Peyer's patch (tissue), 4 donors: ENCODE results near the gene GPR132.

ENCODE experiments used
- POLR2A ChIP-seq, 2 donors: fragments of 450-650 bp; IDR thresholded peaks; one replicate each; pipeline ENCODE4 v1.5.1; 2017; ENCODE audit warnings: antibody characterized with exemption in 2 of 2, mild to moderate bottlenecking in 2 of 2, moderate library complexity in 2 of 2
- TF ChIP-seq, protein P1 (sequence below), 6 experiments: fragments of 450-650 bp in 4 of 6; fragments of 200-600 bp in 2 of 6; sonication (generic) in 1 of 6; IDR thresholded peaks; one replicate each; pipeline ENCODE4 v1.5.1; 2017 to 2019; ENCODE audit warnings: antibody characterized with exemption in 6 of 6, mild to moderate bottlenecking in 3 of 6, moderate library complexity in 1 of 6

DNA sequence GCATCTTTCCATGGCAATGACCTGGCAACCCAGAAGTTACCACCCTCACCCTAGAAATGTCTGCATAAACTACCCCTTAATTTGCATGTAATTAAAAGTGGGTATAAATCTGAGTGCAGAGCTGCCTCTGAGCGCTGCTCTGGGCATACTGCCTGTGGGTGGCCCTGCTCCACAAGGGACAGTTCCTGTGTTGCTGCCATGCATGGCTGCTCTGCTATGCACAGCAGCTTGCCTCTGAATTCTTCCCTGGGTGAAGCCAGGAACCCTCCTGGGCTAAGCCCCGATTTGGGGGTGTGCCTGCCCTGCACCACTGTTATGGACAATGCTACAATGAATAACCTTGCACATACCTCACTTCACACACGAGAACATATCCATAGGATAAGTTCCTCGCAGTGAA lies 35.7 kb upstream of the GPR132 start:
- TF ChIP-seq, protein P1, sequence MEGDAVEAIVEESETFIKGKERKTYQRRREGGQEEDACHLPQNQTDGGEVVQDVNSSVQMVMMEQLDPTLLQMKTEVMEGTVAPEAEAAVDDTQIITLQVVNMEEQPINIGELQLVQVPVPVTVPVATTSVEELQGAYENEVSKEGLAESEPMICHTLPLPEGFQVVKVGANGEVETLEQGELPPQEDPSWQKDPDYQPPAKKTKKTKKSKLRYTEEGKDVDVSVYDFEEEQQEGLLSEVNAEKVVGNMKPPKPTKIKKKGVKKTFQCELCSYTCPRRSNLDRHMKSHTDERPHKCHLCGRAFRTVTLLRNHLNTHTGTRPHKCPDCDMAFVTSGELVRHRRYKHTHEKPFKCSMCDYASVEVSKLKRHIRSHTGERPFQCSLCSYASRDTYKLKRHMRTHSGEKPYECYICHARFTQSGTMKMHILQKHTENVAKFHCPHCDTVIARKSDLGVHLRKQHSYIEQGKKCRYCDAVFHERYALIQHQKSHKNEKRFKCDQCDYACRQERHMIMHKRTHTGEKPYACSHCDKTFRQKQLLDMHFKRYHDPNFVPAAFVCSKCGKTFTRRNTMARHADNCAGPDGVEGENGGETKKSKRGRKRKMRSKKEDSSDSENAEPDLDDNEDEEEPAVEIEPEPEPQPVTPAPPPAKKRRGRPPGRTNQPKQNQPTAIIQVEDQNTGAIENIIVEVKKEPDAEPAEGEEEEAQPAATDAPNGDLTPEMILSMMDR (IDR thresholded peaks at IDR 0.05) = no peak
- TF ChIP-seq POLR2A (IDR thresholded peaks at IDR 0.05) = no peak
